MCF 10A (cell line): ENCODE results near the gene NCAM1. TPM values are rescaled to one million over a fixed set of nuclear protein-coding genes. Genes with fewer than 3 reads are reported as not detected.

Source experiments
- BruUV-seq: library from RNA; stranded (reverse); fragments of 400-500 nt; replicated peaks from 2 replicates; lab custom pipeline; 2021; lab: Mats Ljungman, UMichigan
- CTCF ChIA-PET: fragments of 300-600 bp; sonication (Branson Sonifier 250); formaldehyde crosslinking; extraction: SDS; loops from one replicate; lab custom pipeline; 2021; ENCODE audit warnings: antibody characterized with exemption, inconsistent platforms; lab: Yijun Ruan, JAX
- POLR2A ChIA-PET: fragments of 300-600, 350-650 bp; sonication (Branson Sonifier 250); formaldehyde crosslinking; extraction: SDS; loops from one replicate; lab custom pipeline; 2020; ENCODE audit warnings: antibody characterized with exemption, inconsistent platforms; lab: Yijun Ruan, JAX
- DNase-seq: peaks from one replicate; pipeline ENCODE4 v3.0.0-alpha.2; 2018; ENCODE audit not compliant: unreplicated experiment
- H3K27ac Mint-ChIP-seq: one replicate; pipeline ENCODE4 v1.8.0; 2022; ENCODE audit warnings: mild to moderate bottlenecking, low read depth, mixed read lengths; ENCODE audit not compliant: unreplicated experiment
- H3K27me3 Mint-ChIP-seq: one replicate; pipeline ENCODE4 v1.8.0; 2022; ENCODE audit warnings: mixed read lengths; ENCODE audit not compliant: insufficient read depth, unreplicated experiment
- H3K36me3 Mint-ChIP-seq: one replicate; pipeline ENCODE4 v1.8.0; 2022; ENCODE audit warnings: mild to moderate bottlenecking, moderate library complexity, mixed read lengths; ENCODE audit not compliant: insufficient read depth, unreplicated experiment
- H3K4me1 Mint-ChIP-seq: one replicate; pipeline ENCODE4 v1.8.0; 2022; ENCODE audit warnings: mixed read lengths; ENCODE audit not compliant: insufficient read depth, unreplicated experiment
- H3K4me3 Mint-ChIP-seq: one replicate; pipeline ENCODE4 v1.8.0; 2022; ENCODE audit warnings: mild to moderate bottlenecking, moderate library complexity, mixed read lengths; ENCODE audit not compliant: unreplicated experiment
- H3K9me3 Mint-ChIP-seq: one replicate; pipeline ENCODE4 v1.8.0; 2022; ENCODE audit warnings: mixed read lengths; ENCODE audit not compliant: unreplicated experiment
- intact Hi-C: fragments of 100-400 bp; cut with micrococcal nuclease; formaldehyde crosslinking; loops from 2 replicates; pipeline ENCODE4 v1.14.1; 2022
- total RNA-seq: library from RNA; stranded (reverse); gene quantifications from 2 replicates; pipeline ENCODE4 v1.2.3, GENCODE V29; 2022
- TF ChIP-seq, protein P1 (sequence below): fragments of 200-600 bp; IDR thresholded peaks from one replicate; pipeline ENCODE4 v1.8.0; 2022; ENCODE audit warnings: antibody characterized with exemption, mild to moderate bottlenecking; ENCODE audit not compliant: unreplicated experiment

NCAM1 gene
- total RNA-seq, 1 experiment from 2014 or later = 0.19 TPM

DNA sequence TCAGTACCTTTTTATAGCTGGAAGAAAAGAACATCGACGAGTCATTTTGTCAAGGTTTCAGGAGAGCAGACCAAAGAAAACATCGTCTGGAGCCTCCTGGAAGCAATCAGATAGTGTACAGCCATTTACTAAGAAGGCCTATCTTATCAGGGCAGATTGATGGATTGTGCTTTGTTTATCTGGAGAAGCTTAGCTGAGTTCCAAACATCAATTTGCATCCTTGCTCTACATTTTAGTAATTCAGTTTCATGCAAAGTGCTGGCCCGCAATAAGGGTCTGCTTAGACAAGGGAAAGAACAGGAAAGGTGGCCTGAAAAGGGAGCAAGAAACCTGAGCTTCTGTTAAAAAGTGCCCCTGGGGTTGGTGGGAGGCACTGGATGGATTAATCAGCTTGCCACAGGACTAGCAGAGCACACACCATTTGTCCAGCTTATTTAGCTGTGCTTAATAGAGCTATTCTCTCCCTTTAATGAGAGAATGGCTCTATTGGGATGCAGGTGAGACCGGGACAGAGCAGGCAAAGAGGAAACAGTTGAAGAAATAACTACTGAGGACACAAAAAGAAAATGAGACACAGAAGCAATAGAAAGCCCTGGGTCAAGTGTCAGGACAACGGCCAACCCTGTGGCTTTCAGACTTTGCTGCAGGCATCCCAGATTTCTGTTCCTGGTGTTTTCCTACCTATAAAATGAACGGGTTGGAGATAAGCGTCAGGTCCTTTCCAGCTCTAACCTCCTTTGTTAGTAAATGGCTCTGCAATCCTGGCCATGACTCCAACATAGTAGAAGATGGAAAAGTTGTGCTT is 231.1 kb downstream of the NCAM1 start:
- Mint-ChIP-seq H3K27ac (no peak overlapping the region), H3K4me3 (no peak overlapping the region), H3K4me1 (peaks cover 25% of the 10 kb centered on the region), H3K36me3 (no peaks in the 10 kb centered on the region), H3K9me3 (no peaks in the 10 kb centered on the region), H3K27me3 (no peaks in the 10 kb centered on the region)
- TF ChIP-seq, protein P1, sequence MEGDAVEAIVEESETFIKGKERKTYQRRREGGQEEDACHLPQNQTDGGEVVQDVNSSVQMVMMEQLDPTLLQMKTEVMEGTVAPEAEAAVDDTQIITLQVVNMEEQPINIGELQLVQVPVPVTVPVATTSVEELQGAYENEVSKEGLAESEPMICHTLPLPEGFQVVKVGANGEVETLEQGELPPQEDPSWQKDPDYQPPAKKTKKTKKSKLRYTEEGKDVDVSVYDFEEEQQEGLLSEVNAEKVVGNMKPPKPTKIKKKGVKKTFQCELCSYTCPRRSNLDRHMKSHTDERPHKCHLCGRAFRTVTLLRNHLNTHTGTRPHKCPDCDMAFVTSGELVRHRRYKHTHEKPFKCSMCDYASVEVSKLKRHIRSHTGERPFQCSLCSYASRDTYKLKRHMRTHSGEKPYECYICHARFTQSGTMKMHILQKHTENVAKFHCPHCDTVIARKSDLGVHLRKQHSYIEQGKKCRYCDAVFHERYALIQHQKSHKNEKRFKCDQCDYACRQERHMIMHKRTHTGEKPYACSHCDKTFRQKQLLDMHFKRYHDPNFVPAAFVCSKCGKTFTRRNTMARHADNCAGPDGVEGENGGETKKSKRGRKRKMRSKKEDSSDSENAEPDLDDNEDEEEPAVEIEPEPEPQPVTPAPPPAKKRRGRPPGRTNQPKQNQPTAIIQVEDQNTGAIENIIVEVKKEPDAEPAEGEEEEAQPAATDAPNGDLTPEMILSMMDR = no peak
- no TSS peak for BruUV-seq
- ChIA-PET CTCF (no interaction called here), POLR2A (interaction anchor here (1.3 kb wide), 1 partner anchor 10 kb away, joined by 4 read pairs; no protein-coding TSS in a partner anchor)
- no peak for DNase-seq
- intact Hi-C loops = no loop called here

DNA sequence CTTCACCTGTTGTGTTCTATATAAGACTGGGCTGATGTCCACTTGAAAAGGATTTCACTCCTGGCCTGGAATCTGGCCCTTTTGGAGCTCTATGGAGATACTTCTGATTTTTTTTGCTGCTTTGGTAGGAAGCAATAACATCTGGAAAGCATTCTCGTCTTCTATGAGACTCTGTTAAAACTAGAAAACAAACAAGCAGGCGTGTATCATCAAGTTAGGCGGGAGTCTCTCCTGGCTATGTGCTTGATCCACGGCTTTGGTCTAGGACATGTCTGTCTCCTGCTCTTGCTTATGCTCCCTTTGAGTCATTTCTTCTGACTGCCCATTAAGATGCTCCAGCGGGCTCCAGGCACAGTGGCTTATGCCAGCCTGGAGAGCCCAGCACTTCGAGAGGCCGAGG is 231.8 kb downstream of the NCAM1 start:
- H3K4me3 Mint-ChIP-seq = no peak overlapping the region
- H3K9me3 Mint-ChIP-seq = no peaks in the 10 kb centered on the region
- ChIA-PET POLR2A (interaction anchor here (1.3 kb wide), 1 partner anchor 9 kb away, joined by 4 read pairs; no protein-coding TSS in a partner anchor), CTCF (no interaction called here)
- H3K27me3 Mint-ChIP-seq = no peaks in the 10 kb centered on the region
- peaks cover 25% of the 10 kb centered on the region for H3K4me1 Mint-ChIP-seq
- intact Hi-C loops = no loop called here
- no peak overlapping the region for H3K27ac Mint-ChIP-seq
- BruUV-seq = no TSS peak
- H3K36me3 Mint-ChIP-seq = no peaks in the 10 kb centered on the region
- no peak for DNase-seq
- TF ChIP-seq, protein P1 = no peak

DNA sequence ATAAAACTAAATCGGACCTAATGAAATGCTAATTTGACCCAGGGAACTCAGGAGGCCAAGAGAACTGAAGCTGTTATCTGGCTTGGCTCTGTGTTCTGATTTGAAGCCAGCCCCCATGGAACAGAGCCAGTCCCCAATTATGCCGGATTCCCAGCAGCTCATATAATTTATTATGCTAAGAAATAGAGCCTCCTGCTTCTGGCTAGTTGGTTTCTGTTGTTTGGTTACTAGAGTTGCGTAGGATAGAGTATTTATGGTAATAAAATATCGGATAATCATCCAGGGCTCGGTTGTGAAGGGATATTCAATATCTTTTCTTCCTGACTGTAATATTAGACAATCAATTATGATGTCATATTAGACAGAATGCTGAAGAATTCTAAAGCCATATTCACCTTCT is 232.7 kb downstream of the NCAM1 start:
- Mint-ChIP-seq H3K27ac (no peak overlapping the region), H3K9me3 (no peaks in the 10 kb centered on the region), H3K36me3 (no peaks in the 10 kb centered on the region), H3K4me1 (peaks cover 25% of the 10 kb centered on the region), H3K4me3 (no peak overlapping the region), H3K27me3 (no peaks in the 10 kb centered on the region)
- no TSS peak for BruUV-seq
- ChIA-PET POLR2A (interaction anchor here (0.7 kb wide), 1 partner anchor 584 kb away, joined by 3 read pairs; no protein-coding TSS in a partner anchor), CTCF (no interaction called here)
- no peak for DNase-seq
- TF ChIP-seq, protein P1 = no peak
- intact Hi-C loops = no loop called here

DNA sequence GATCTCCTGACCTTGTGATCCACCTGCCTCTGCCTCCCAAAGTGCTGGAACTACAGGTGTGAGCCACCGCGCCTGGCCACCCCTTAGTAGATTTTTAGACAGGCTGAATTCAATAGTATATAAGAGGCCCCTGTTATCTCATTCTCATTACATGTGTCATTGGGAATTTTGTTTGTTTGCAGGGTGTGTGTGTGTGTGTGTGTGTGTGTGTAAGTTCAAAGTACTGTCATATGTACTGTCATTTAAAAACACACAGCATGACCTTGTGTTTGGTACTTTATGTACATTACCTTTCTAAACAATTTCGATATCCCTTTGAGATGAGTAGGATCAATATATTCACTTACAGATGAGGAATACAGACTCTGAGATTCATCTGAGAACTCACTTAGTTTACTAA is 234.5 kb downstream of the NCAM1 start:
- BruUV-seq = no TSS peak
- peaks cover 11% of the 10 kb centered on the region for H3K4me1 Mint-ChIP-seq
- ChIA-PET POLR2A (interaction anchor here (0.7 kb wide), 1 partner anchor 375 kb away, joined by 3 read pairs; no protein-coding TSS in a partner anchor), CTCF (no interaction called here)
- H3K4me3 Mint-ChIP-seq = no peak overlapping the region
- TF ChIP-seq, protein P1 = no peak
- no peak overlapping the region for H3K27ac Mint-ChIP-seq
- H3K9me3 Mint-ChIP-seq = no peaks in the 10 kb centered on the region
- H3K36me3 Mint-ChIP-seq = no peaks in the 10 kb centered on the region
- DNase-seq = no peak
- intact Hi-C loops = no loop called here
- H3K27me3 Mint-ChIP-seq = no peaks in the 10 kb centered on the region
